Gastrocnemius medialis (tissue), 4 donors: ENCODE measurements around the gene PRKCH.

Source experiments
- CTCF ChIP-seq, 5 experiments: fragments of 450-650 bp in 3 of 5; fragments of 200-600 bp in 2 of 5; sonication (generic) in 2 of 5; IDR thresholded peaks in 4 of 5; conservative IDR thresholded peaks in 1 of 5; 1 replicate in 4 of 5; 2 replicates in 1 of 5; pipeline ENCODE4 v1.5.1; 2016 to 2019; ENCODE audit warnings: antibody characterized with exemption in 5 of 5, mild to moderate bottlenecking in 3 of 5, moderate library complexity in 3 of 5
- POLR2A ChIP-seq, 2 donors: fragments of 450-650 bp; IDR thresholded peaks; one replicate each; pipeline ENCODE4 v1.6.1; 2017; ENCODE audit warnings: antibody characterized with exemption in 2 of 2, mild to moderate bottlenecking in 2 of 2, moderate library complexity in 2 of 2

GRCh38 chr14:61581955-61582615 is 260.7 kb downstream of the PRKCH start:
- no peak for TF ChIP-seq CTCF (IDR thresholded peaks at IDR 0.05 in 4 of 5, conservative IDR thresholded peaks at IDR 0.05 in 1 of 5)
- no peak for TF ChIP-seq POLR2A (IDR thresholded peaks at IDR 0.05)
